HepG2 (cell line): ENCODE results near the gene ZBTB45. TPM values are rescaled to one million over a fixed set of nuclear protein-coding genes. Genes with fewer than 3 reads are reported as not detected.
A peak's percentile ranks its signal among the peaks of the same experiment; 100 is the strongest.

Experiments
- ATAC-seq: fragments of 200-7000 bp; cut with Tn5 transposase; 3 replicates; pipeline ENCODE4 v1.9.1; 2020; ENCODE audit warnings: mild to moderate bottlenecking, moderate library complexity
- BruUV-seq: library from RNA; stranded (reverse); fragments of 400-500 nt; replicated peaks from 2 replicates; lab custom pipeline; 2021; lab: Mats Ljungman, UMichigan
- CTCF ChIA-PET: fragments of 300-600 bp; formaldehyde crosslinking; extraction: SDS; loops from one replicate; lab custom pipeline; 2021; ENCODE audit warnings: low total read pairs, inconsistent platforms, low intra/inter-chr PET ratio; lab: Yijun Ruan, JAX
- POLR2A ChIA-PET: fragments of 350-600 bp; sonication (Branson Sonifier 250); formaldehyde crosslinking; loops from one replicate; lab custom pipeline; 2020; ENCODE audit warnings: antibody characterized with exemption, inconsistent platforms; lab: Yijun Ruan, JAX
- DNase-seq: peaks from one replicate; pipeline ENCODE4 v3.0.0-alpha.2; 2015; ENCODE audit warnings: low spot score
- FAIRE-seq: peaks from 3 replicates; lab custom pipeline; 2011; peaks lifted over from hg19 to GRCh38; lab: Jason Lieb, UNC
- H2AFZ ChIP-seq: one replicate; pipeline ENCODE4 v1.6.1; 2011; ENCODE audit warnings: low read length, inconsistent platforms
- H3K27ac ChIP-seq: fragments of 300-600 bp; 3 replicates; pipeline ENCODE4 v1.8.0; 2011; ENCODE audit warnings: mixed run types, mild to moderate bottlenecking, mixed read lengths, low read length, inconsistent platforms; ENCODE audit not compliant: insufficient read depth; ENCODE audit errors: extremely low read length
- H3K27me3 ChIP-seq, 2 experiments: fragments of 200-600 bp in 1 of 2; 2 replicates in 1 of 2; 3 replicates in 1 of 2; pipeline versions ENCODE4 v1.6.0 to v1.8.0; 2011; ENCODE audit warnings: low read length in 2 of 2, mild to moderate bottlenecking in 2 of 2, moderate library complexity in 2 of 2, inconsistent platforms in 1 of 2; ENCODE audit not compliant: insufficient read depth in 2 of 2, control insufficient read depth in 1 of 2
- H3K36me3 ChIP-seq, 2 experiments: fragments of 200-600 bp in 1 of 2; replicated peaks in 1 of 2; 2 replicates in 1 of 2; 3 replicates in 1 of 2; pipeline versions ENCODE4 v1.5.1 to v1.8.0; 2011; ENCODE audit warnings: low read length in 2 of 2, inconsistent platforms in 1 of 2; ENCODE audit not compliant: insufficient read depth in 2 of 2, control insufficient read depth in 1 of 2
- H3K4me1 ChIP-seq: 2 replicates; pipeline ENCODE4 v1.5.1; 2012; ENCODE audit warnings: low read length, inconsistent platforms; ENCODE audit not compliant: insufficient read depth
- H3K4me2 ChIP-seq: 2 replicates; pipeline ENCODE4 v1.6.0; 2011; ENCODE audit warnings: low read depth, low read length, inconsistent platforms
- H3K4me3 ChIP-seq, 3 experiments: fragments of 200-600 bp in 1 of 3; sonication (generic), shearing (Covaris generic) in 1 of 3; replicated peaks in 1 of 3; 2 replicates each; pipeline ENCODE4 v1.5.1; 2011 to 2016; ENCODE audit warnings: low read length in 3 of 3, inconsistent platforms in 2 of 3, low read depth in 2 of 3, mild to moderate bottlenecking in 2 of 3, control low read depth in 1 of 3, mixed read lengths in 1 of 3; ENCODE audit not compliant: insufficient read depth in 1 of 3
- H3K79me2 ChIP-seq: one replicate; pipeline ENCODE4 v1.6.1; 2011; ENCODE audit warnings: low read length, inconsistent platforms; ENCODE audit not compliant: insufficient read depth
- H3K9ac ChIP-seq: 2 replicates; pipeline ENCODE4 v1.6.0; 2011; ENCODE audit warnings: mild to moderate bottlenecking, low read depth, low read length, inconsistent platforms; ENCODE audit not compliant: insufficient read depth
- H3K9me3 ChIP-seq: 2 replicates; pipeline ENCODE4 v1.5.1; 2012; ENCODE audit warnings: mild to moderate bottlenecking, low read length
- H4K20me1 ChIP-seq: 2 replicates; pipeline ENCODE4 v1.6.0; 2011; ENCODE audit warnings: inconsistent platforms, mild to moderate bottlenecking, low read length, moderate library complexity; ENCODE audit not compliant: insufficient read depth
- MXD4 ChIP-seq: IDR thresholded peaks from 2 replicates; pipeline ENCODE4 v1.6.1; 2016; ENCODE audit warnings: mild to moderate bottlenecking, missing biosample characterization, missing genetic modification reagents
- PHF21A ChIP-seq: sonication (generic); formaldehyde crosslinking; IDR thresholded peaks from 2 replicates; pipeline ENCODE4 v1.5.0; 2020; ENCODE audit warnings: mild to moderate bottlenecking, missing genetic modification reagents
- POLR2G ChIP-seq: fragments of 200-400 bp; formaldehyde crosslinking; IDR thresholded peaks from 2 replicates; pipeline ENCODE4 v1.6.1; 2018; ENCODE audit warnings: mild to moderate bottlenecking, low read depth, low read length, moderate library complexity
- SNAI1 ChIP-seq: sonication (generic); formaldehyde crosslinking; IDR thresholded peaks from 2 replicates; pipeline ENCODE4 v1.5.0; 2020; ENCODE audit warnings: mild to moderate bottlenecking, missing genetic modification reagents, borderline replicate concordance
- ZFP82 ChIP-seq: sonication (generic); formaldehyde crosslinking; IDR thresholded peaks from 2 replicates; pipeline ENCODE4 v1.5.1; 2020; ENCODE audit warnings: mild to moderate bottlenecking, missing genetic modification reagents, borderline replicate concordance
- ZKSCAN1 ChIP-seq: fragments of 150-350 bp; IDR thresholded peaks from 2 replicates; pipeline ENCODE4 v1.6.1; 2014; ENCODE audit warnings: low read length
- ZNF276 ChIP-seq: sonication (generic); formaldehyde crosslinking; IDR thresholded peaks from 2 replicates; pipeline ENCODE4 v1.4.0; 2020; ENCODE audit warnings: mild to moderate bottlenecking, low read depth, missing genetic modification reagents
- ZNF543 ChIP-seq: sonication (generic); formaldehyde crosslinking; IDR thresholded peaks from 2 replicates; pipeline ENCODE4 v1.4.0; 2020; ENCODE audit warnings: mild to moderate bottlenecking, missing genetic modification reagents
- ZNF609 ChIP-seq: sonication (generic); formaldehyde crosslinking; IDR thresholded peaks from 2 replicates; pipeline ENCODE4 v1.4.0; 2020; ENCODE audit warnings: mild to moderate bottlenecking, missing genetic modification reagents, borderline replicate concordance
- ZNF670 ChIP-seq: sonication (generic); formaldehyde crosslinking; IDR thresholded peaks from 2 replicates; pipeline ENCODE4 v1.8.0; 2022; ENCODE audit warnings: mild to moderate bottlenecking, missing genetic modification reagents, borderline replicate concordance
- WGBS: methylation state at CpG from one replicate; pipeline ENCODE4 v1.1.6; 2017; ENCODE audit warnings: low lambda C conversion rate; 5-methylcytosine and 5-hydroxymethylcytosine counted together
- in situ Hi-C: cut with HindIII; loops from 2 replicates; pipeline ENCODE4 v1.10.0; 2017; ENCODE audit warnings: low pct_unique_long_range_greater_than_20kb; ENCODE audit not compliant: extremely low pct_ligation_motif_present
- intact Hi-C: fragments of 100-400 bp; cut with micrococcal nuclease; formaldehyde crosslinking; loops from one replicate; pipeline ENCODE4 v1.10.0; 2022; ENCODE audit not compliant: unreplicated experiment
- polyA plus RNA-seq, 8 experiments: library from polyadenylated mRNA; depleted of rRNA in 3 of 8; stranded (reverse) in 7 of 8; unstranded in 1 of 8; fragments of >200 nt; fragmentation: Illumina TruSeq in 4 of 8; extraction: Trizol in 4 of 8; gene quantifications; 2 replicates each; pipeline versions ENCODE4 v1.2.1 to v1.2.3, GENCODE V29; 2011 to 2016; ENCODE audit warnings: low read depth in 4 of 8, missing spikeins in 1 of 8, mixed read lengths in 1 of 8; ENCODE audit not compliant: insufficient read depth in 1 of 8
- total RNA-seq, 5 experiments: library from RNA; depleted of rRNA; stranded (reverse); fragments of >200 nt; fragmentation: Illumina TruSeq; extraction: Trizol; gene quantifications; 2 replicates each; pipeline ENCODE4 v1.2.3, GENCODE V29; 2016; ENCODE audit warnings: low read depth in 1 of 5

The ZBTB45 gene
- total and polyA plus RNA-seq, 2 of the 13 experiments (the other 11 are each of a cell fraction or from before 2014, with no cell fraction given) = 3.0 to 3.7 TPM

DNA sequence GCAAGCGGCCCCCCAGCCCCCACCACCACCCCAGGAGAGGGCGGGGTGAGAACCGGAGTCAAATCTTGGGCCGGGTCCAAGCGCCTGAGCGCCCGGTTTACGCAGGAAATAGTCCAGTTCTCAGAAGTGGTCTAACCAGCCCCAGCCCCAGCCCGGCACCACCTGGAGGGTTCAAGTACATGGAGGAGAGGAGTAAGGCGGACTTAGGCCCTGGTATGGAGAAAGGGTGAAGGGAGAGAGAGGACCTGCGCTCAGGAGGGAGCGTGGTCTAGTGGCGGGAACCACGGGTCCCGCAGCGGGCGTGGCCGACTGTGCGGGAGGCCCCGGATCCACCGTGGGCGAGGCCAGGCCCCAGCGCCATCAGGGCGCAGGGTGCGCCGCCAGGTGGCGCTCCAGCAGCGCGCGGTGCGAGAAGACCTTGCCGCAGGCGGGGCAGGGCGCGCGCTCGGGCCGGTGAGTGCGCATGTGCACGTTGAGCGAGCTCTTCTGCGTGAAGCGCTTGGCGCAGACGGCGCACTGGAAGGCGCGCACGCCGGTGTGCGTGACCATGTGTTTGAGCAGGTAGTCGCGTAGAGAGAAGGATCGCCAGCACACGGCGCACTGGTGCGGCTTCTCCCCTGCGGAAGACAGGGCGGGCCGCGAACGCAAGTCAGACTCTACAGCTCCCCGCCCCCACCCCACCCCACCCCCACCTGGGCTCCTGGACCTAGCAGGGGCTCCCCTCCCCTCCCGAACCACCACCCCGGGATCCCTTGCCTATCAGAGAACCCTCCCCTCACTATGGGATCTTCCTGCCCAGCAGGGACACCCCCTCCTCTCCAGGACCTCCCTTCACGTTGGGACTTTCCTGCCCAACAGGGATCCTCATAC is 5.7 kb downstream of the ZBTB45 start (continued):
- TF ChIP-seq ZNF276 (CRISPR knock-in tag) = peak; percentile 53; the same call in 1 of the 2 replicates
- no peak for TF ChIP-seq SNAI1 (CRISPR knock-in tag)
- TF ChIP-seq ZKSCAN1 = no peak
- TF ChIP-seq POLR2G = peak; percentile 89

DNA sequence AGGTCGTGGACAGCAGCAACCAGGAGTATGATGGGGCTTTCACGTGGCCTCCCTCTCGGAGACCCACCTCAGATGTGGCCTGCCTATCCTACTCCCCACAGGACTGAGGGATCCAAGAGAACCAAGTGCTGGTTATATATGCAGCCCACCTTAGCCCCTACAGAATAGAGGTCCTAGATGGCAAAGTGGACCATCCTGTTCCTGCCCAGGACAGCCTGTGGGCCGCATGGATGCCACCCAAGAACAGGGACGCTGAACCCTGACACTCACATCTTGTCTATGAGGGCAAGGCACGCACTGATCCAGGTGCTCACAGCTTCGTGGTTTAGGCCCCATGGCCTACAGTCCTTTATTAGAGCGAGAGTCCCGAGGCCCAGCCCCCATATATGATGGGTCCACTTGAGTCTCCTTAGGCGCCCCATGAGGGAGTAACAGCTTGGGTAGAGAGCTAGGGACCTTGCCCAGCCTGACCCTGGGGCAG is 6.4 kb downstream of the ZBTB45 start:
- H3K4me1 ChIP-seq = peaks cover 69% of the 10 kb centered on the region
- no TSS peak for BruUV-seq
- ATAC-seq = no peak
- H3K36me3 ChIP-seq = peaks cover 5 to 6% of the 10 kb centered on the region in 2 experiments; a peak in 4 of 5 replicates
- peaks cover 18% of the 10 kb centered on the region for H3K79me2 ChIP-seq
- peak overlapping the region; percentile 79 for H3K27ac ChIP-seq
- POLR2A ChIA-PET = interaction anchor here (0.6 to 5.8 kb wide), 17 partner anchors 13 to 186 kb away, joined by 3 to 44 read pairs (median 4); partner anchors contain the start of genes TRIM28, UBE2M, ZNF324 and ZNF446
- peak overlapping the region; percentile 33; the same call in 1 of the 2 replicates for H3K9ac ChIP-seq
- intact Hi-C loops = no loop called here
- WGBS = 95% methylated on average over 4 of the region's 10 CpGs
- no peaks in the 10 kb centered on the region for H4K20me1 ChIP-seq
- H3K4me2 ChIP-seq = no peak overlapping the region
- no peak for FAIRE-seq
- DNase-seq = no peak
- no peak overlapping the region for H2AFZ ChIP-seq
- in situ Hi-C loops = no loop called here
- no peaks in the 10 kb centered on the region; a peak in 1 of 5 replicates for H3K27me3 ChIP-seq
- 0 out of 2 replicates have a peak, but pooled peaks have one; percentile 61 for TF ChIP-seq ZFP82
- TF ChIP-seq ZNF543 (CRISPR knock-in tag) = 0 out of 2 replicates have a peak, but pooled peaks have one; percentile 3
- 0 out of 2 replicates have a peak, but pooled peaks have one; percentile 0 for TF ChIP-seq ZNF609 (CRISPR knock-in tag)
- TF ChIP-seq ZNF670 = 0 out of 2 replicates have a peak, but pooled peaks have one; percentile 4
- no peak for TF ChIP-seq MXD4 (CRISPR knock-in tag)
- TF ChIP-seq PHF21A (CRISPR knock-in tag) = no peak
- CTCF ChIA-PET = no interaction called here
- no peak overlapping the region; a peak in 1 of 6 replicates for H3K4me3 ChIP-seq
- H3K9me3 ChIP-seq = no peaks in the 10 kb centered on the region
